Endodermal cell (in vitro differentiated cells): ENCODE measurements around the gene EPS15. TPM values are rescaled to one million over a fixed set of nuclear protein-coding genes. Genes with fewer than 3 reads are reported as not detected.
"Not testable (repeated sequence)": the region's sequence is repeated elsewhere in the genome, so short reads cannot be mapped to it uniquely, and the experiment has no call there.

ENCODE experiments used
- DNase-seq: peaks from one replicate; pipeline ENCODE4 v3.0.0-alpha.2; 2017
- H3K27ac ChIP-seq: 2 replicates; pipeline ENCODE4 v1.5.1; 2013; ENCODE audit warnings: mild to moderate bottlenecking, low read depth, low read length, moderate library complexity
- H3K27me3 ChIP-seq: 2 replicates; pipeline ENCODE4 v1.6.1; 2013; ENCODE audit warnings: mild to moderate bottlenecking, low read length, moderate library complexity; ENCODE audit not compliant: insufficient read depth, control insufficient read depth, poor library complexity, severe bottlenecking
- H3K36me3 ChIP-seq: 2 replicates; pipeline ENCODE4 v1.7.0; 2013; ENCODE audit warnings: mild to moderate bottlenecking, low read length, moderate library complexity; ENCODE audit not compliant: control insufficient read depth, insufficient read depth
- H3K4me1 ChIP-seq: one replicate; pipeline ENCODE4 v1.7.0; 2013; ENCODE audit warnings: low read length; ENCODE audit not compliant: control insufficient read depth, insufficient read depth
- H3K4me3 ChIP-seq: 2 replicates; pipeline ENCODE4 v1.5.1; 2013; ENCODE audit warnings: mild to moderate bottlenecking, low read length, moderate library complexity
- H3K9ac ChIP-seq: 2 replicates; pipeline ENCODE4 v1.6.1; 2013; ENCODE audit warnings: mild to moderate bottlenecking, low read length, moderate library complexity; ENCODE audit not compliant: poor library complexity, severe bottlenecking; ENCODE audit errors: extremely low read depth
- H3K9me3 ChIP-seq: 2 replicates; pipeline ENCODE4 v1.6.1; 2013; ENCODE audit warnings: mild to moderate bottlenecking, low read length, moderate library complexity; ENCODE audit not compliant: control insufficient read depth
- H3K27ac Mint-ChIP-seq: 2 replicates; pipeline ENCODE4 v1.8.0; 2020; ENCODE audit warnings: mixed read lengths
- H3K27me3 Mint-ChIP-seq: 2 replicates; pipeline ENCODE4 v1.8.0; 2021; ENCODE audit warnings: mild to moderate bottlenecking, mixed read lengths; ENCODE audit not compliant: insufficient read depth
- H3K36me3 Mint-ChIP-seq: 2 replicates; pipeline ENCODE4 v1.8.0; 2020; ENCODE audit warnings: low read depth, mixed read lengths
- H3K4me1 Mint-ChIP-seq: 2 replicates; pipeline ENCODE4 v1.8.0; 2020; ENCODE audit warnings: mixed read lengths
- H3K4me3 Mint-ChIP-seq: 2 replicates; pipeline ENCODE4 v1.8.0; 2020; ENCODE audit warnings: mild to moderate bottlenecking, moderate library complexity, mixed read lengths
- H3K9me3 Mint-ChIP-seq: 2 replicates; pipeline ENCODE4 v1.8.0; 2020; ENCODE audit warnings: mild to moderate bottlenecking, mixed read lengths
- WGBS, 2 experiments: methylation state at CpG; one replicate each; pipeline versions ENCODE4 v1.1.5 to v1.1.7; 2013; ENCODE audit warnings: missing lambda C conversion rate in 2 of 2, mixed read lengths in 1 of 2; ENCODE audit not compliant: insufficient coverage in 1 of 2, insufficient read length in 1 of 2; 5-methylcytosine and 5-hydroxymethylcytosine counted together
- total RNA-seq, 2 donors: library from RNA; stranded (reverse); fragmentation: NEBNext Ultra II Directional in 1 of 2; extraction: Animal tissue kit (Norgen Biotek cat#: 25700) in 1 of 2; gene quantifications; 2 replicates in 1 of 2; 3 replicates in 1 of 2; pipeline ENCODE4 v1.2.1, GENCODE V29; 2021
- TF ChIP-seq, protein P1 (sequence below): fragments of 200-600 bp; sonication (generic); conservative IDR thresholded peaks from 2 replicates; pipeline ENCODE4 v1.5.0; 2021; ENCODE audit warnings: antibody characterized with exemption, mild to moderate bottlenecking

EPS15 gene
- total RNA-seq, 2 donors from 2014 or later: 45.0 to 46.9 TPM

DNA sequence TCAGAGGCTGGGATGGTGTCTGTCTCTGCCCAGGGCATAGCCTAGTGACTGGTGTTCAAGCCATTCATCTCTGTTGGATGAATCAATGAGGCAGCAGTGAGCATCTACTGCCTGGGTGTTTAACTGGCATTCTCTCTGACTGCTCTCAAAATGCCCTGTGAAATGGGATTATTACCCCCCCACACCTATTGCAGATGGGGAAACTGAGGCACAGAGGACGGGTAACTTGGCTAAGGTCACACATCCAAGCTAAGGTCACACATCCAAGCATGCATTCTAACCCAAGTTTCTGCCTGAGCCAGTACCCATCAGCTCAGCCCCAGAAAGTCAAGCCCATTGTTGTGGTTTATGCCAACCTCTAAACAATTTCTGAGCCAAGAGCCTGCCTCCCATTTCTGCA lies 193.7 kb downstream of the EPS15 start:
- Histone ChIP-seq H3K9me3 (no peaks in the 10 kb centered on the region), H3K9ac (no peak overlapping the region), H3K27ac (no peak overlapping the region), H3K36me3 (no peaks in the 10 kb centered on the region), H3K27me3 (peaks cover 11% of the 10 kb centered on the region), H3K4me3 (no peak overlapping the region), H3K4me1 (peaks cover 16% of the 10 kb centered on the region)
- no peak for DNase-seq
- H3K27ac Mint-ChIP-seq: no peak overlapping the region
- H3K4me3 Mint-ChIP-seq: no peak overlapping the region
- TF ChIP-seq, protein P1, sequence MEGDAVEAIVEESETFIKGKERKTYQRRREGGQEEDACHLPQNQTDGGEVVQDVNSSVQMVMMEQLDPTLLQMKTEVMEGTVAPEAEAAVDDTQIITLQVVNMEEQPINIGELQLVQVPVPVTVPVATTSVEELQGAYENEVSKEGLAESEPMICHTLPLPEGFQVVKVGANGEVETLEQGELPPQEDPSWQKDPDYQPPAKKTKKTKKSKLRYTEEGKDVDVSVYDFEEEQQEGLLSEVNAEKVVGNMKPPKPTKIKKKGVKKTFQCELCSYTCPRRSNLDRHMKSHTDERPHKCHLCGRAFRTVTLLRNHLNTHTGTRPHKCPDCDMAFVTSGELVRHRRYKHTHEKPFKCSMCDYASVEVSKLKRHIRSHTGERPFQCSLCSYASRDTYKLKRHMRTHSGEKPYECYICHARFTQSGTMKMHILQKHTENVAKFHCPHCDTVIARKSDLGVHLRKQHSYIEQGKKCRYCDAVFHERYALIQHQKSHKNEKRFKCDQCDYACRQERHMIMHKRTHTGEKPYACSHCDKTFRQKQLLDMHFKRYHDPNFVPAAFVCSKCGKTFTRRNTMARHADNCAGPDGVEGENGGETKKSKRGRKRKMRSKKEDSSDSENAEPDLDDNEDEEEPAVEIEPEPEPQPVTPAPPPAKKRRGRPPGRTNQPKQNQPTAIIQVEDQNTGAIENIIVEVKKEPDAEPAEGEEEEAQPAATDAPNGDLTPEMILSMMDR: no peak
- no peaks in the 10 kb centered on the region for H3K9me3 Mint-ChIP-seq
- no peaks in the 10 kb centered on the region for H3K36me3 Mint-ChIP-seq
- H3K27me3 Mint-ChIP-seq: peaks cover 3% of the 10 kb centered on the region
- 100% methylated on average over 1 of the region's 1 CpG; no CpG with 5 or more reads in 1 of the 2 experiments for WGBS, 2 experiments
- H3K4me1 Mint-ChIP-seq: peaks cover 25% of the 10 kb centered on the region

DNA sequence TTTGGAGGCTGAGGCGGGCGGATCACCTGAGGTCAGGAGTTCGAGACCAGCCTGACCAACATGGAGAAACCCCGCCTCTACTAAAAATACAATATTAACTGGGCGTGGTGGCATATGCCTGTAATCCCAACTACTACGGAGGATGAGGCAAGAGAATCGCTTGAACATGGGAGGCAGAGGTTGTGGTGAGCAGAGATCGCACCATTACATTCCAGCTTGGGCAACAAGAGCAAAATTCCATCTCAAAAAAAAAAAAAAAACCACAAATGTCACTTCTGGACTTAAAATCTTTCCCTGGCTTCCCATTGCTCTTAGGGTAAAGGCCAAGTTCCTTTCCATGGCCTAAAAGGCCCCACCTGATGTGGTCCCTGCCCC lies 194.1 kb downstream of the EPS15 start:
- not testable (repeated sequence) for H3K36me3 ChIP-seq, H3K9me3 Mint-ChIP-seq, H3K27ac Mint-ChIP-seq, H3K4me3 Mint-ChIP-seq, H3K36me3 Mint-ChIP-seq, H3K4me3 ChIP-seq, DNase-seq, H3K27me3 Mint-ChIP-seq, H3K27ac ChIP-seq, H3K9ac ChIP-seq, H3K9me3 ChIP-seq
- WGBS, 2 experiments: 84 to 95% methylated on average over 6 to 8 of the region's 8 CpGs
- H3K27me3 ChIP-seq: peaks cover 11% of the 10 kb centered on the region
- peaks cover 16% of the 10 kb centered on the region for H3K4me1 ChIP-seq
- peaks cover 25% of the 10 kb centered on the region for H3K4me1 Mint-ChIP-seq

DNA sequence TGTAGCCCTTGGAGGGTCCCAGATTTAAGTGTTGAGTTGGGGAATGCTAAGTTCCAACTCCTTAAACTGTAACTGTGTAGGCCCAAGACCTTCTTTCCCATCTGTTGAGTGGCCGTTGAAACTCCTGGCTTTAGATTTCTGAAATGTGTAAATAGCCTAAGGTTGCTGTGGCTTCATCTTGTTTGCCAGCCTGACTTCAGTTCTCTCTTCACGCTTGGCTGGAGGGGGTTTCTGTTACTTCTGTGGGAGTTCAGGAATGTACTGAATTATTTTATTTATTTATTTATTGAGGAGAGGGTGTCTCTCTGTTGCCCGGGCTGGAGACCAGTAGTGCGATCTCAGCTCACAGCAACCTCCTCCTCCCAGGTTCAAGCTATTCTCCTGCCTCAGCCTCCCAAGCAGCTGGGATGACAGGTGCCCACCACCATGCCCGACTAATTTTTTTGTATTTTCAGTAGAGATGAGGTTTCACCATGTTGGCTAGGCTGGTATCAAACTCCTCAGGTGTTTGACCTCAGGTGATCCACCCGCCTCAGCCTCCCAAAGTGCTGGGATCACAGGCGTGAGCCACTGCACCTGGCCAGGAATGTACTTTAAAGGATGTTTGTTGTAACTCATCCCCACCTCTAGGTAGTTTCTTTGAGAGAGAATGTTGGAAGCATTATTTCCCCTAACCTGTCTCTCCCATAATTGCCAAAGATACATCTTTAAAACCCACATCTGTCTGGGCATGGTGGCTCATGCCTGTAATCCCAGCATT lies 194.6 kb downstream of the EPS15 start:
- 92 to 96% methylated on average over 4 to 7 of the region's 7 CpGs for WGBS, 2 experiments
- Histone ChIP-seq H3K36me3 (no peaks in the 10 kb centered on the region), H3K27me3 (peaks cover 6% of the 10 kb centered on the region), H3K9me3 (no peaks in the 10 kb centered on the region), H3K27ac (no peak overlapping the region), H3K9ac (no peak overlapping the region), H3K4me3 (no peak overlapping the region), H3K4me1 (peaks cover 16% of the 10 kb centered on the region)
- Mint-ChIP-seq H3K27ac (no peak overlapping the region), H3K9me3 (no peaks in the 10 kb centered on the region), H3K4me3 (no peak overlapping the region), H3K27me3 (no peaks in the 10 kb centered on the region), H3K4me1 (peaks cover 25% of the 10 kb centered on the region), H3K36me3 (no peaks in the 10 kb centered on the region)
- TF ChIP-seq, protein P1: no peak
- DNase-seq: no peak

DNA sequence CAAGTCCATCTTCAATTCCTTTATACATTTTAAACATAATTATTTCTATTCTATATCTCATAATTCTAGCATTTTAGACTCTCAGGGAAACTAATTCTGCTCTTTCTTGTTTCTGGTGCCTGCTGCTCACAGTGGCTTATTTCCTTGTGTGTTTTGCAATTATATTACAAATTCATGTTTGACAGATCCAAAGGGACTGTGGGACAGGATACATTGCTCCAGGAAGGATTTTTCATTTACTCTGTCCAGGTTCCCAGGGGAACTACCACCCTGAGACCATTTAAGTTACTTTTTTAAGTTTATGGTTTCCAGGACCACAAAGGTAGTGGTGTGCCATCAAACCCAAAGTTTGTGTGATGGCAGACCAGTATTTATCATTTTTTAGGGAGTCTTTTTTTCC lies 195.3 kb downstream of the EPS15 start:
- Histone ChIP-seq H3K27ac (no peak overlapping the region), H3K27me3 (no peaks in the 10 kb centered on the region), H3K4me1 (peaks cover 16% of the 10 kb centered on the region), H3K36me3 (no peaks in the 10 kb centered on the region), H3K9ac (no peak overlapping the region), H3K9me3 (no peaks in the 10 kb centered on the region), H3K4me3 (no peak overlapping the region)
- no peak for DNase-seq
- Mint-ChIP-seq H3K4me3 (no peak overlapping the region), H3K9me3 (no peaks in the 10 kb centered on the region), H3K27ac (no peak overlapping the region), H3K27me3 (no peaks in the 10 kb centered on the region), H3K4me1 (peaks cover 25% of the 10 kb centered on the region), H3K36me3 (no peaks in the 10 kb centered on the region)
- TF ChIP-seq, protein P1: no peak
